B cell (primary cell): ENCODE results near the gene NCK2.

Experiments used
- CTCF ChIP-seq: fragments of 200-600 bp; IDR thresholded peaks from one replicate; pipeline ENCODE4 v1.8.0; 2022; ENCODE audit warnings: antibody characterized with exemption, mild to moderate bottlenecking
- EZH2 ChIP-seq: IDR thresholded peaks from 2 replicates; pipeline ENCODE4 v1.6.1; 2012; ENCODE audit warnings: borderline replicate concordance, low read depth, mild to moderate bottlenecking, moderate library complexity, low read length; ENCODE audit not compliant: insufficient read depth, poor library complexity, severe bottlenecking

- TF ChIP-seq EZH2, result no peak
- no peak for TF ChIP-seq CTCF
These were observed 65.0 kb downstream of the NCK2 start for GRCh38 chr2:105809723-105810122.
